ENCODE measurements around the gene PCDH20. TPM values are rescaled to one million over a fixed set of nuclear protein-coding genes. Genes with fewer than 3 reads are reported as not detected.

PCDH20 gene
- total and polyA plus RNA-seq, 7 donors, result 0.03 to 2.3 (median 0.07) TPM

DNA sequence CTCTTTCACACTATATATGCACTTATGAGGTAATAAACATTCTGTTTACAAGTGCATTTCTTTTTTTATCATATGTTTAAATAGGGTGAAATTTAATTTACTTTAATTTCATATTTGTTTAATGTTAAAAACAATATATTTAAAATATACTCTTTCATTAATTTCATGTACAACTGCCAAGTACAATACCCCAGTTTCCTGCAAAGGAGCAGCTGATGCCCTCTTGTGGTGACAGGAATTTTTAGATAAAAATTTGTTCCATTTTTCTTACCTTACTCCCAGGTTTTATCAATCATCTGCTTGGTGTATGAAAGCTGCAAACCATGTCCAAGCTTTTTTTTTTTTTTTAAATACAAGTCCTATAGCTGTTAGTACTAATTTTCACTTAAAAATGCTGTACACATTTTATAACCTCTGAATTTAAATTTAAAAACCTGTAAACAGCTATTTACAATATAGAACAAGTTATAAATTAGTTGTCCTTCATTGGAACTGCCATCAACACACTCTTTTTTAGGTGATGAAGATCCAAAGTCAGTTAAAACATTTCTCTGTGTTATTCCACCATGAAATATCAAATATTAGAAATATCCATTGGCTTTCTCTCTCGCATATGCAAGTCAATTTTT is 4.9 kb downstream of the PCDH20 start:
- ATAC-seq, result no peak
- TF ChIP-seq, protein P1, sequence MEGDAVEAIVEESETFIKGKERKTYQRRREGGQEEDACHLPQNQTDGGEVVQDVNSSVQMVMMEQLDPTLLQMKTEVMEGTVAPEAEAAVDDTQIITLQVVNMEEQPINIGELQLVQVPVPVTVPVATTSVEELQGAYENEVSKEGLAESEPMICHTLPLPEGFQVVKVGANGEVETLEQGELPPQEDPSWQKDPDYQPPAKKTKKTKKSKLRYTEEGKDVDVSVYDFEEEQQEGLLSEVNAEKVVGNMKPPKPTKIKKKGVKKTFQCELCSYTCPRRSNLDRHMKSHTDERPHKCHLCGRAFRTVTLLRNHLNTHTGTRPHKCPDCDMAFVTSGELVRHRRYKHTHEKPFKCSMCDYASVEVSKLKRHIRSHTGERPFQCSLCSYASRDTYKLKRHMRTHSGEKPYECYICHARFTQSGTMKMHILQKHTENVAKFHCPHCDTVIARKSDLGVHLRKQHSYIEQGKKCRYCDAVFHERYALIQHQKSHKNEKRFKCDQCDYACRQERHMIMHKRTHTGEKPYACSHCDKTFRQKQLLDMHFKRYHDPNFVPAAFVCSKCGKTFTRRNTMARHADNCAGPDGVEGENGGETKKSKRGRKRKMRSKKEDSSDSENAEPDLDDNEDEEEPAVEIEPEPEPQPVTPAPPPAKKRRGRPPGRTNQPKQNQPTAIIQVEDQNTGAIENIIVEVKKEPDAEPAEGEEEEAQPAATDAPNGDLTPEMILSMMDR (IDR thresholded peaks at IDR 0.05), result peak; percentile 24
- intact Hi-C loops (cut with DNase I), result no loop called here
- H3K36me3 ChIP-seq (ENCODE audit: insufficient read depth in 1 of 2, low read depth in 1 of 2), result no peaks in the 10 kb centered on the region
- DNase-seq, result no peak
- WGBS, 3 donors, result 86 to 97% (median 96%) methylated on average over 1 of the region's 1 CpG
- H3K4me1 ChIP-seq, result no peaks in the 10 kb centered on the region
- no peak overlapping the region for H3K4me3 ChIP-seq
- no peaks in the 10 kb centered on the region for H3K9me3 ChIP-seq
- H3K27me3 ChIP-seq (ENCODE audit: insufficient read depth in 3 of 3, low read length in 2 of 3), result peaks cover 5 to 31% (median 10%) of the 10 kb centered on the region in 3 donors
- H3K27ac ChIP-seq, result no peak overlapping the region

DNA sequence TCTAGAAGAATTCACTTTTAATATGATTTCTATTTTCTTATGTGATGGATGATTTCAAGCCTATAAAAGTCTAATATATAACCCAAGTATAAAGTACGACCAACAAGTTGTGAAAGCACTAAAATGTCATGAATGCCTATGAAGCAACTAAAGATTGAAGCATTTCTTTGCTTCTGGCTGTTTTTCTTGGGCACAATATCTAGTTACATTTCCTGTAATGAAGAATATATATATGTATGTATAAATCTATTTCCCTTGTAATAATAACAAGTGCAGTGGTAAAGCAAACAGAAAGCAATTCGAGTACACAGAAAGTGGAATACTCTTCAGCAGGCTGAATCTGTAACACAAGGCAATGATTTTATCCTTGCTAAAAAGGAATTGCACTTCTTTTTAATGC is 5.4 kb downstream of the PCDH20 start:
- H3K27me3 ChIP-seq (ENCODE audit: insufficient read depth in 3 of 3, low read length in 2 of 3), result peaks cover 5 to 31% (median 10%) of the 10 kb centered on the region in 3 donors
- WGBS, 3 donors, result 45 to 49% (median 45%) methylated on average over 2 of the region's 2 CpGs
- TF ChIP-seq, protein P1 (IDR thresholded peaks at IDR 0.05), result no peak
- H3K4me1 ChIP-seq, result no peaks in the 10 kb centered on the region
- no peak overlapping the region for H3K4me3 ChIP-seq
- intact Hi-C loops (cut with DNase I), result no loop called here
- no peaks in the 10 kb centered on the region for H3K36me3 ChIP-seq (ENCODE audit: insufficient read depth in 1 of 2, low read depth in 1 of 2)
- ATAC-seq (no peak), DNase-seq (no peak)
- no peaks in the 10 kb centered on the region for H3K9me3 ChIP-seq
- H3K27ac ChIP-seq, result no peak overlapping the region

DNA sequence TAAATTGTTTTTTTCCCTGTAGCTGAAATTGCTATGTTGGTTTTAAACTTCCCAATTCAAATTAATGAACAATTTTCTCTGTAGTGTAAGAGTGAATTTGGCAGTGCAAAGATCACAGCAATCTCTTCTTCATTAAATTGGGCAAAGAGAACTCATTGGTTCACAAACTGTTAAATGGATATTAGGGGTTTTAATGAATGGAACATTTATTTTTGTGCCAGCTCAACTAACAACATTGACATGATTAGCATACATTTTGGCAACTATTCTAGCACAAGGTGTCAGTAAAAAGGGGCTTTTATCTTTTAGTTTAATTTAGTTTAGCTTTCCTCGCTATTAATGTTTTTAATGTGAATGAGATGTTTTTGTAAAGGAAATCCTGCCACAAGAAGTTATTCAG is 7.1 kb downstream of the PCDH20 start:
- Histone ChIP-seq H3K9me3 (no peaks in the 10 kb centered on the region), H3K27me3 (ENCODE audit: insufficient read depth in 3 of 3, low read length in 2 of 3) (peaks cover 5 to 22% (median 6%) of the 10 kb centered on the region in 3 donors), H3K27ac (no peak overlapping the region), H3K36me3 (ENCODE audit: insufficient read depth in 1 of 2, low read depth in 1 of 2) (no peaks in the 10 kb centered on the region), H3K4me3 (no peak overlapping the region), H3K4me1 (no peaks in the 10 kb centered on the region)
- intact Hi-C loops (cut with DNase I), result no loop called here
- 0% methylated on average over 1 of the region's 1 CpG for WGBS, 3 donors
- no peak for DNase-seq
- TF ChIP-seq, protein P1 (IDR thresholded peaks at IDR 0.05), result no peak
- ATAC-seq, result no peak

DNA sequence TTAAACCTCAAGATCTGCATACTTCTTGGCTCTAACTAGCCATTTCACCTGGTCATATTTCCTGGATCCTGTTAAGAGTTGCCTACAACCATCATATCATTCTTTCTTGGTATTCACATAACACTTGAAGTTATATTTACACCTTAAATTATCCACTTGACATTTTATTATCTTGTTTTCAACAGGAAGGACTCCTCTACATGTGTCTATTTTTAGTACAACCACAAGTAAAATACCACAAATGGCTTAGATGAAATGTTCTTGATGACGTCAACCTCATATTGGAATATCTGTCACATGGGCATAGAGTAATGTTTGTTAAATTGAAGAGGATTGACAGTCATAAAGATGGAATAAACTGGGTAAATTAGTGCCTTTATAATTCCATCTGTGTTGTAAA is 9.4 kb downstream of the PCDH20 start:
- H3K9me3 ChIP-seq, result no peaks in the 10 kb centered on the region
- 67 to 78% (median 73%) methylated on average over 1 of the region's 1 CpG for whole genome bisulfite sequencing, 3 donors
- no peak overlapping the region for H3K4me3 ChIP-seq
- intact Hi-C loops (cut with DNase I), result no loop called here
- no peaks in the 10 kb centered on the region for H3K4me1 ChIP-seq
- no peak overlapping the region for H3K27ac ChIP-seq
- H3K36me3 ChIP-seq (ENCODE audit: insufficient read depth in 1 of 2, low read depth in 1 of 2), result no peaks in the 10 kb centered on the region
- TF ChIP-seq, protein P1 (IDR thresholded peaks at IDR 0.05), result no peak
- H3K27me3 ChIP-seq (ENCODE audit: insufficient read depth in 3 of 3, low read length in 2 of 3), result peaks cover 0 to 2% (median 0%) of the 10 kb centered on the region in 3 donors
- no peak for DNase-seq
- no peak for ATAC-seq

DNA sequence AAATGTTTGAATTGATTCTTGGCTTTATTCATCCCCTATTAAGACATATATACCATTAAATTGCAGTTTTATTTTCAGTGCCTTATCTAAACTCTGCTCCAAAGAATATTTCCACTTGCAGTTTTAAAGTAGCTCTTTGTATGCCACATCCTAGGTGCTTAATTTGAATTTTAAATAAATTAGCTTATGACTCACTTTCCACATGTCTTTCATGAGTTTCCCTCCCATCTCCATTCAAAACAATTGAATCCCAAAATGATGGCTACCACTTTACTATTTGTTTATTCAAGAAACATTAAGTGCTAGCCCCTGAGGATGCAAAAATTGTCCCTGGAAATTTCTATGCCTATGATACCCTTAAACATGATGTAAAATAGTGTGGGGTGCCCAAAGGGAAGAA is 19.5 kb downstream of the PCDH20 start:
- Histone ChIP-seq H3K27me3 (ENCODE audit: insufficient read depth in 3 of 3, low read length in 2 of 3) (peaks cover 0 to 1% (median 0%) of the 10 kb centered on the region in 3 donors), H3K9me3 (no peaks in the 10 kb centered on the region), H3K27ac (no peak overlapping the region), H3K4me3 (no peak overlapping the region), H3K4me1 (no peaks in the 10 kb centered on the region), H3K36me3 (ENCODE audit: insufficient read depth in 1 of 2, low read depth in 1 of 2) (no peaks in the 10 kb centered on the region)
- TF ChIP-seq, protein P1 (IDR thresholded peaks at IDR 0.05), result no peak
- DNase-seq (no peak), ATAC-seq (no peak)
- intact Hi-C loops (cut with DNase I), result no loop called here

Measured in psoas muscle (tissue), 8 donors.